HCT116 (cell line): ENCODE results near the gene ERBIN. TPM values are rescaled to one million over a fixed set of nuclear protein-coding genes. Genes with fewer than 3 reads are reported as not detected.
A peak's percentile ranks its signal among the peaks of the same experiment; 100 is the strongest.

Experiments
- ATAC-seq: fragments of 200-7000 bp; cut with Tn5 transposase; 2 replicates; pipeline ENCODE4 v1.9.1; 2020; ENCODE audit warnings: mild to moderate bottlenecking, moderate library complexity
- BruUV-seq: library from RNA; stranded (reverse); fragments of 400-500 nt; replicated peaks from 2 replicates; lab custom pipeline; 2021; lab: Mats Ljungman, UMichigan
- CTCF ChIA-PET: fragments of 300-600 bp; sonication (Branson Sonifier 250); formaldehyde crosslinking; loops from one replicate; lab custom pipeline; 2021; ENCODE audit warnings: antibody characterized with exemption; lab: Charles Lee
- POLR2A ChIA-PET: fragments of 300-600, 350-600 bp; sonication (Branson Sonifier 250); formaldehyde crosslinking; loops from one replicate; lab custom pipeline; 2021; ENCODE audit warnings: antibody characterized with exemption; lab: Charles Lee
- RAD21 ChIA-PET, 2 experiments: fragments of 300-600 bp; sonication (Branson Sonifier 250); formaldehyde crosslinking; loops; one replicate each; lab custom pipeline; 2023; ENCODE audit warnings: low total read pairs in 2 of 2; ENCODE audit not compliant: uncharacterized antibody in 2 of 2, unreplicated experiment in 2 of 2, low non-redundant PET in 1 of 2; lab: Charles Lee
- DNase-seq: peaks from one replicate; pipeline ENCODE4 v3.0.0-alpha.2; 2010; ENCODE audit warnings: low read depth, low spot score
- H2AFZ ChIP-seq: fragments of 200-600 bp; shearing (Covaris generic), sonication (generic); 2 replicates; pipeline ENCODE4 v1.6.1; 2017; ENCODE audit warnings: low read depth, mixed run types, mixed read lengths, antibody characterized with exemption, low read length; ENCODE audit not compliant: poor library complexity, severe bottlenecking
- H3K27ac ChIP-seq: 2 replicates; pipeline ENCODE4 v1.5.1; 2012; ENCODE audit warnings: low read depth, low read length
- H3K27me3 ChIP-seq: fragments of 200-600 bp; sonication (generic); 2 replicates; pipeline ENCODE4 v1.6.1; 2016; ENCODE audit warnings: mixed run types, low read length, mixed read lengths; ENCODE audit not compliant: insufficient read depth
- H3K36me3 ChIP-seq, 2 experiments: fragments of 200-500 bp in 1 of 2; fragments of 200-600 bp in 1 of 2; sonication (Bioruptor generic) in 1 of 2; sonication (generic) in 1 of 2; 2 replicates each; pipeline versions ENCODE4 v1.5.1 to v1.6.1; 2014 to 2016; ENCODE audit warnings: low read length in 2 of 2, inconsistent platforms in 1 of 2, mixed read lengths in 1 of 2, mixed run types in 1 of 2; ENCODE audit not compliant: insufficient read depth in 2 of 2, control insufficient read depth in 1 of 2
- H3K4me1 ChIP-seq, 2 experiments: fragments of 200-600 bp in 1 of 2; sonication (generic) in 1 of 2; 2 replicates each; pipeline versions ENCODE4 v1.5.1 to v1.6.1; 2012 to 2017; ENCODE audit warnings: low read length in 2 of 2, inconsistent platforms in 1 of 2, mild to moderate bottlenecking in 1 of 2, mixed read lengths in 1 of 2, mixed run types in 1 of 2, moderate library complexity in 1 of 2; ENCODE audit not compliant: insufficient read depth in 2 of 2, control insufficient read depth in 1 of 2
- H3K4me2 ChIP-seq: fragments of 200-600 bp; sonication (generic); 2 replicates; pipeline ENCODE4 v1.6.1; 2017; ENCODE audit warnings: mixed run types, low read length, mixed read lengths
- H3K4me3 ChIP-seq, 2 experiments: fragments of 200-600 bp in 1 of 2; sonication (generic) in 1 of 2; replicated peaks in 1 of 2; 2 replicates each; pipeline ENCODE4 v1.5.1; 2011 to 2016; ENCODE audit warnings: low read length in 2 of 2, control low read depth in 1 of 2, low read depth in 1 of 2, mild to moderate bottlenecking in 1 of 2, mixed read lengths in 1 of 2, mixed run types in 1 of 2
- H3K79me2 ChIP-seq: fragments of 200-600 bp; sonication (generic); 2 replicates; pipeline ENCODE4 v1.6.1; 2017; ENCODE audit warnings: mild to moderate bottlenecking, mixed run types, low read length, moderate library complexity, mixed read lengths; ENCODE audit not compliant: insufficient read depth
- H3K9ac ChIP-seq: fragments of 200-600 bp; sonication (generic); 2 replicates; pipeline ENCODE4 v1.6.1; 2016; ENCODE audit warnings: low read length, mixed read lengths
- H3K9me2 ChIP-seq: fragments of 200-600 bp; sonication (generic), shearing (Covaris generic); 2 replicates; pipeline ENCODE4 v1.6.1; 2017; ENCODE audit warnings: mixed run types, mild to moderate bottlenecking, moderate library complexity; ENCODE audit not compliant: insufficient read depth
- H3K9me3 ChIP-seq, 2 experiments: fragments of 200-500 bp in 1 of 2; fragments of 200-600 bp in 1 of 2; sonication (Bioruptor generic) in 1 of 2; sonication (generic) in 1 of 2; 2 replicates each; pipeline ENCODE4 v1.6.1; 2014 to 2017; ENCODE audit warnings: low read length in 2 of 2, mixed read lengths in 2 of 2, inconsistent platforms in 1 of 2, low read depth in 1 of 2, mild to moderate bottlenecking in 1 of 2, mixed run types in 1 of 2, moderate library complexity in 1 of 2; ENCODE audit not compliant: control insufficient read depth in 1 of 2, insufficient read depth in 1 of 2
- H4K20me1 ChIP-seq: fragments of 200-600 bp; sonication (generic), shearing (Covaris generic); 2 replicates; pipeline ENCODE4 v1.6.1; 2017; ENCODE audit warnings: mixed run types, mild to moderate bottlenecking, moderate library complexity; ENCODE audit not compliant: insufficient read depth
- CBX3 ChIP-seq: IDR thresholded peaks from 2 replicates; pipeline ENCODE4 v1.6.1; 2012; ENCODE audit warnings: low read depth
- CTCF ChIP-seq, 3 experiments: fragments of 200-600 bp in 1 of 3; sonication (generic) in 1 of 3; IDR thresholded peaks in 2 of 3; conservative IDR thresholded peaks in 1 of 3; 2 replicates each; pipeline ENCODE4 v1.5.1; 2012 to 2017; ENCODE audit warnings: low read depth in 2 of 3, low read length in 2 of 3, antibody characterized with exemption in 1 of 3, borderline replicate concordance in 1 of 3, control low read depth in 1 of 3, mild to moderate bottlenecking in 1 of 3, mixed read lengths in 1 of 3, mixed run types in 1 of 3, moderate library complexity in 1 of 3; ENCODE audit not compliant: insufficient read depth in 1 of 3
- EGR1 ChIP-seq: IDR thresholded peaks from 2 replicates; pipeline ENCODE4 v1.6.1; 2012; ENCODE audit warnings: low read depth
- ELF1 ChIP-seq: IDR thresholded peaks from 2 replicates; pipeline ENCODE4 v1.6.1; 2012; ENCODE audit warnings: low read depth, borderline replicate concordance
- EZH2 ChIP-seq: fragments of 200-600 bp; sonication (generic); IDR thresholded peaks from 2 replicates; pipeline ENCODE4 v1.6.1; 2017; ENCODE audit warnings: antibody characterized with exemption, mixed run types
- EZH2phosphoT487 ChIP-seq: fragments of 200-600 bp; IDR thresholded peaks from 2 replicates; pipeline ENCODE4 v1.6.1; 2018; ENCODE audit warnings: antibody characterized with exemption, borderline replicate concordance
- JUND ChIP-seq: IDR thresholded peaks from 2 replicates; pipeline ENCODE4 v1.6.1; 2012
- POLR2A ChIP-seq: IDR thresholded peaks from 2 replicates; pipeline ENCODE4 v1.7.0; 2011; ENCODE audit warnings: borderline replicate concordance; ENCODE audit not compliant: insufficient read depth, insufficient read length; ENCODE audit errors: extremely low read depth
- POLR2AphosphoS5 ChIP-seq: IDR thresholded peaks from 2 replicates; pipeline ENCODE4 v1.6.1; 2011; ENCODE audit warnings: mild to moderate bottlenecking, low read depth, low read length, moderate library complexity
- REST ChIP-seq: IDR thresholded peaks from 2 replicates; pipeline ENCODE4 v1.6.1; 2012; ENCODE audit warnings: low read depth
- SIN3A ChIP-seq: IDR thresholded peaks from 2 replicates; pipeline ENCODE4 v1.6.1; 2012; ENCODE audit warnings: low read depth
- TCF7L2 ChIP-seq: IDR thresholded peaks from 2 replicates; pipeline ENCODE4 v1.7.0; 2011; ENCODE audit warnings: borderline replicate concordance, inconsistent platforms; ENCODE audit not compliant: insufficient read depth, insufficient read length; ENCODE audit errors: extremely low read depth
- ZFX ChIP-seq: fragments of 450-650 bp; IDR thresholded peaks from 2 replicates; pipeline ENCODE4 v1.6.1; 2017
- ZNF274 ChIP-seq: fragments of 200-500 bp; sonication (Bioruptor generic); IDR thresholded peaks from 2 replicates; pipeline ENCODE4 v1.6.1; 2014; ENCODE audit warnings: mild to moderate bottlenecking, low read depth, low read length, inconsistent platforms
- intact Hi-C: fragments of 100-400 bp; cut with micrococcal nuclease; formaldehyde crosslinking; loops from 2 replicates; pipeline ENCODE4 v1.10.0; 2022
- total RNA-seq: library from RNA; stranded (reverse); gene quantifications from one replicate; pipeline ENCODE4 v1.2.1, GENCODE V29; 2021; ENCODE audit not compliant: unreplicated experiment
- TF ChIP-seq, protein P1 (sequence below): IDR thresholded peaks from 2 replicates; pipeline ENCODE4 v1.6.1; 2012
- TF ChIP-seq, protein P2 (sequence below): IDR thresholded peaks from 2 replicates; pipeline ENCODE4 v1.6.1; 2012
- TF ChIP-seq, protein P3 (sequence below): IDR thresholded peaks from 2 replicates; pipeline ENCODE4 v1.6.1; 2011; ENCODE audit warnings: mild to moderate bottlenecking, low read length, moderate library complexity; ENCODE audit not compliant: insufficient replicate concordance; ENCODE audit errors: extremely low read depth

Gene ERBIN
- total RNA-seq, 1 experiment from 2014 or later = 57.4 TPM

DNA sequence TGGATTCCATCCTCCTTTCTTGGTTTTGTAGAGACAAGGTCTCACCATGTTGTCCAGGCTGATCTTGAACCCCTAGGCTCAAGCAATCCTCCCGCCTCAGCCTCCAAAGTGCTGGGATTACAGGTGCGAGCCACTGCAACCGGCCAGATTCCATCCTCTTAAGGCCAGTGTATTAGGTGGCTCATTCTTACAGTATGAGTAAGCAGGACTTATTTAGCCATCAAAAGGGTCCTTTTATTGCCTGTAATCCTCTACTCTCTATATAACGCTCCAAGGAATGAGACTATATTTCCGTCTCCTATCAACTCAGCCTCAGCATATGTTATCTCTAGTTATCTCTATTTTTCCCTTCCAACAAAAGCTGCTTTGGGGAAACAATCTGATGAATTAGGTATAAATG is 3.0 kb upstream of the ERBIN start (continued):
- no peak for TF ChIP-seq ZNF274
- no peak for TF ChIP-seq ELF1
- no peak for TF ChIP-seq CTCF (IDR thresholded peaks at IDR 0.05 in 2 of 3, conservative IDR thresholded peaks at IDR 0.05 in 1 of 3; ENCODE audit: borderline replicate concordance in 1 of 3, insufficient read depth in 1 of 3, low read depth in 2 of 3, low read length in 2 of 3)

DNA sequence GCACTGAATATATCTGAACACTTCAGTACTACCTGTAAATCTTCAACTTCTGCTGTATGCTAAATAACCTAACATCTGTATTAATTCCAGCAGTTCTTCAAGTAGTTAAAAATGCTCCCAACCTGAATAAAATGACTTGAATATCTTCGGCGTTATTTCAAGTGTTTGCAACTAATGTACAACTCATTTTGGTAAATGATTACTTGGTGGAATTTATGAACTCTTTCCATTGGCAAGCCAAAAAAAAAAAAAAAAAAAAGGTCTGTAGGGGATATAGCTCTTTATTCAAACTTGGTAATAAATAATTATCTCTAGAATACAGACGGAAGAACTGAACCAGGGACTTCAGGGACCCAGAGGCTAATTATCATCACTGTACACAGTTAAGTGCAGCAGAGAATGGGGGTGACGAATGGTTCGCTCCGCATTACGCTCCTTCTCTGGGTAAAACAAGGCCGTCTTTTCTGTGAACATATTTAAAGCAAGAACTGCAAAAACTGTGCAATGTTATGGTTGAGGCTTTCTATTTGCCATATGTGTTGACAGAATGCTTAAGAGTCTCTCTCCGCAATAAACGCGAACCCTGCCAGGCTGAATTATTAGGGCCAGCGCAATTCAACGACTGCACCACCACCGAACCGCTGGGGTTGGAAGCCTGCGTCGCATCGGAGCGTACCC is 1.9 kb upstream of the ERBIN start:
- peak overlapping the region; percentile 83 for H3K4me2 ChIP-seq
- peaks cover 33% of the 10 kb centered on the region for H3K79me2 ChIP-seq
- ChIA-PET POLR2A (no interaction called here), CTCF (interaction anchor here (1.7 kb wide), 1 partner anchor 113 kb away, joined by 3 read pairs; no protein-coding TSS in a partner anchor), RAD21 (no interaction called here)
- no peaks in the 10 kb centered on the region for H3K36me3 ChIP-seq
- intact Hi-C loops = loop anchor here (5.0 kb wide), 3 partner anchors 52 to 202 kb away; partner anchors contain the start of genes NLN and SGTB
- H2AFZ ChIP-seq = no peak overlapping the region
- peaks cover 6% of the 10 kb centered on the region; the same call in 1 of the 2 replicates for H4K20me1 ChIP-seq
- H3K27ac ChIP-seq = peak overlapping the region; percentile 64
- H3K9ac ChIP-seq = peak overlapping the region; percentile 87
- DNase-seq = no peak
- H3K4me1 ChIP-seq = peaks cover 21 to 56% of the 10 kb centered on the region in 2 experiments
- H3K27me3 ChIP-seq = no peaks in the 10 kb centered on the region
- BruUV-seq = TSS peak; percentile 73
- no peak for ATAC-seq
- peak overlapping the region; percentile 43 to 90 for H3K4me3 ChIP-seq
- no peaks in the 10 kb centered on the region for H3K9me3 ChIP-seq
- H3K9me2 ChIP-seq = no peaks in the 10 kb centered on the region
- TF ChIP-seq, protein P1, sequence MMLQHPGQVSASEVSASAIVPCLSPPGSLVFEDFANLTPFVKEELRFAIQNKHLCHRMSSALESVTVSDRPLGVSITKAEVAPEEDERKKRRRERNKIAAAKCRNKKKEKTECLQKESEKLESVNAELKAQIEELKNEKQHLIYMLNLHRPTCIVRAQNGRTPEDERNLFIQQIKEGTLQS = no peak
- TF ChIP-seq REST = no peak
- no peak for TF ChIP-seq SIN3A
- TF ChIP-seq POLR2A = no peak
- no peak for TF ChIP-seq EZH2phosphoT487
- no peak for TF ChIP-seq JUND
- TF ChIP-seq, protein P2, sequence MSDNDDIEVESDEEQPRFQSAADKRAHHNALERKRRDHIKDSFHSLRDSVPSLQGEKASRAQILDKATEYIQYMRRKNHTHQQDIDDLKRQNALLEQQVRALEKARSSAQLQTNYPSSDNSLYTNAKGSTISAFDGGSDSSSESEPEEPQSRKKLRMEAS = no peak
- TF ChIP-seq ZNF274 = no peak
- TF ChIP-seq CBX3 = no peak
- TF ChIP-seq, protein P3, sequence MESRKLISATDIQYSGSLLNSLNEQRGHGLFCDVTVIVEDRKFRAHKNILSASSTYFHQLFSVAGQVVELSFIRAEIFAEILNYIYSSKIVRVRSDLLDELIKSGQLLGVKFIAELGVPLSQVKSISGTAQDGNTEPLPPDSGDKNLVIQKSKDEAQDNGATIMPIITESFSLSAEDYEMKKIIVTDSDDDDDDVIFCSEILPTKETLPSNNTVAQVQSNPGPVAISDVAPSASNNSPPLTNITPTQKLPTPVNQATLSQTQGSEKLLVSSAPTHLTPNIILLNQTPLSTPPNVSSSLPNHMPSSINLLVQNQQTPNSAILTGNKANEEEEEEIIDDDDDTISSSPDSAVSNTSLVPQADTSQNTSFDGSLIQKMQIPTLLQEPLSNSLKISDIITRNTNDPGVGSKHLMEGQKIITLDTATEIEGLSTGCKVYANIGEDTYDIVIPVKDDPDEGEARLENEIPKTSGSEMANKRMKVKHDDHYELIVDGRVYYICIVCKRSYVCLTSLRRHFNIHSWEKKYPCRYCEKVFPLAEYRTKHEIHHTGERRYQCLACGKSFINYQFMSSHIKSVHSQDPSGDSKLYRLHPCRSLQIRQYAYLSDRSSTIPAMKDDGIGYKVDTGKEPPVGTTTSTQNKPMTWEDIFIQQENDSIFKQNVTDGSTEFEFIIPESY = no peak
- no peak for TF ChIP-seq TCF7L2
- TF ChIP-seq EZH2 = no peak
- no peak for TF ChIP-seq ZFX
- no peak for TF ChIP-seq POLR2AphosphoS5
- TF ChIP-seq ELF1 = no peak
- no peak for TF ChIP-seq EGR1
